ENCODE data around the gene SCAF4. TPM values are rescaled to one million over a fixed set of nuclear protein-coding genes. Genes with fewer than 3 reads are reported as not detected.
"Not testable (repeated sequence)": the region's sequence is repeated elsewhere in the genome, so short reads cannot be mapped to it uniquely, and the experiment has no call there.

SCAF4 gene
- total RNA-seq, 1 donor from 2014 or later, result 36.6 TPM

DNA sequence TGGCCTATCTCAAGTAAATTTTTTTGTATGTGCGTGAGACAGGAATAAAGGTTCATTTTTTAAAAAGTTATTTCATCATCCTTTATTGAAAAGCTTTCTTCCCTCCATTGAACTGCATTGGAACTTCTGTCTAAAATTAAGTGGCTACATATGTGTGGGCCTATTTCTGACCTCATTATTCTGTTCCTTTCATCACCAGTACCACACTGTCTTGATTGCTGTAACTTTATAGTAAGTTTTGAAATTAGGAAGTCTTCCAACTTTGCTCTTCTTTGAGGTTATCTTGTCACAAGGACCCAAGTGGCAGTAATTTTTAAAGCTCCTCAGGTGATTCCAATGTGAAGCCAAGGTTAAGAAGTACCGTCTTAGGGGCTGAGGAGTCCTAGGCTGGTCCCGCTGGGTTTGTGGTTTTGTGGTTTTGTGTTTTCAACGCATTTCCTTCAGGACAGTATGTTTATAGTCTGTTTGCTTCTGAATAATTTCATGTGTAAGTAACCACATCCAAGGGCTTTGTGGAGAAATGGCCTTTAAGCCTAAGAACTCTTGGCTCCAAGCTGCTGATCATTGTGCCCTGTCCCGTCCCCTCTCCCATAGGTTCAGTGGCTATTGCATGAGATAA is 12.4 kb upstream of the SCAF4 start:
- intact Hi-C loops (cut with DNase I), result no loop called here
- DNase-seq (ENCODE audit: low spot score), result no peak
- ATAC-seq, result no peak

DNA sequence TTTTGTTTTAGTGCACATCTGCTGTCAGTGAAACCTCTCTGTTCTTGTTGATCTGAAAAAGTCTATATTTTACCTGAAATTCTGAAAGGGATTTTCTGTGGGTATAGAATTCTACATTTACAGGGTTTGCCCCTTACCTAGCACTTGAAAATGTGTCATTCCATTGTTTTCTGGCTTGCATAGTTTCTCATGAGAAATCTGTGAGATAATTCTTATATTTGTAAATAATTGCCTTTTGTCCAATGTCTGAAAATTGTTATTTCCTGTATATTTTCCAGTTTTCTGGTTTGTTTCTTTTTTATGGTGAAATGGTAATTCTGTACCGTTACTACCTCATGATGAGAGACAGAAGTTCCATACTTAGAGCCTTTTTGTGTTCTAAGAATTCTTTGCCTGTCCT is 11.8 kb upstream of the SCAF4 start:
- ATAC-seq (no peak), DNase-seq (ENCODE audit: low spot score) (no peak)
- intact Hi-C loops (cut with DNase I), result no loop called here

DNA sequence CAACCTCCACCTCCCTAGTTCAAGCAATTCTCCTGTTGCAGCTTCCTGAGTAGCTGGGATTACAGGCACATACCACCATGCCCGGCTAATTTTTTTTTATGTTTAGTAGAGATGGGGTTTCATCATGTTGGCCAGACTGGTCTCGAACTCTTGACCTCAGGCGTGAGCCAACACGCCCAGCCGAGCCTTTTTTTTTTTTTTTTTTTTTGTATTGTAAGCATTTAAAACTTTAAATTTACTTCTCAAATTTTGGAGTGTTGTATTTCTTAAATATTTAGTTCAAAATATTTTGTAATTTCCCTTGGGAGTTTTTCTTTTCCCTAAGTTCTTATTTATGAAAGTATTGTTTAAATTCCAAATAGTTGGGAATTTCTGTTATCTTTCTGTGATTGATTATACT is 9.2 kb upstream of the SCAF4 start:
- ATAC-seq, result no peak
- no peak for DNase-seq (ENCODE audit: low spot score)
- intact Hi-C loops (cut with DNase I), result no loop called here

DNA sequence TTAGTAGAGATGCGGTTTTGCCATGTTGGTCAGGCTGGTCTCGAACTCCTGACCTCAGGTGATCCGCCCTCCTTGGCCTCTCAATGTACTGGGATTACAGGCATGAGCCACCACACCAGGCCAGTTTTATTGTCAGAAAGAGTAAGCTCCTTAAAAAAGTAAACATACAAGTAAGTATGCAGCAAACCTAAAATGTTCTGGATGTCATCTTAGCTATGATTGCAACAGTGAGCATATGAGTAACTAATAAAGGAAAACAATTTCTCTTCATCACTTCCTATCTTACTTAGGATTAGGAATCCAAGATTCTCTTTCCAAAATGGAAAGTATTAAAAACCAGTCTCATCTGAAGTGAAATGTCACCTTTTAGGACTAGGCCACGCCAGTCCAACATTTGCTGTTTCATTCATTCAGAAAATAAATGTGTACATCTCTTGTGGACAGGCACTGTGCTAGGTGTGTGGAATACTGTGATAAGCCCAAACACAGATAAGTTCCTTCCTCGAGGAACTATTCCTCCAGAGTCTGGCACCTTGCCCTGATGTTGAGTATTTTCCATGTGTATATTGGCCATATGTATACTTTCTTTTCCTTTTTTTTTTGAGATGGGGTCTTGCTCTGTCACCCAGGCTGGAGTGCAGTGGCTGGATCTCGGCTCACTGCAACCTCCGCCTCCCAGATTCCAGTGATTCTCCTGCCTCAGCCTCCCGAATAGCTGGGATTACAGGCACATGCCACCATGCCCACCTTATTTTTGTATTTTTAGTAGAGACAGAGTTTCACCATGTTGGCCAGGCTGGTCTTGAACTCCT is 5.9 kb upstream of the SCAF4 start:
- intact Hi-C loops (cut with DNase I), result not testable (repeated sequence)

DNA sequence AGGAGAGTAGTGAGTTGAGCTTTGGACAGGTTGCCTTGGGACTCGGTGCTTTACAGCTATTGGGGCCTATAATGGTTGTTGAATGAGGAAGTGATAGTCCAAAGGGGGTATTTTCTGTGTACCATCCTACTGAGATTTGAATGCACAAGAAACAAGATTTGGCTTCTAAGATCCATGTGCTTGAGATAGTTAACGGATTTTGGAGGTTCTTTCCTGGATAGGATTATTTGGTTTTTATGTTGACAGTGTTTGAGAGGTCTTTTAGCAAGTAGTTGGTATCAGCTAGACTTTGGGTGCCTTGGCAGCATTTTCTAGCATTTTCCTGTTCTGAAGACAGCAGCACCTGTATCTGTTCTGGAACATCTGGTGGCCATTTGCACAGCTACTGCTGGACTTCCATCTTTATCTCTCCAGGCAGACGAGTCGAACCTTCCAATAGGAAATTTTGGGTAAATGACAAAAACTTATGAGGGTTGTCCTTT is 3.6 kb upstream of the SCAF4 start:
- ATAC-seq (no peak), DNase-seq (ENCODE audit: low spot score) (no peak)
- intact Hi-C loops (cut with DNase I), result no loop called here

More for the DNA sequence above, 5.9 kb upstream of the SCAF4 start:
- not testable (repeated sequence) for DNase-seq (ENCODE audit: low spot score); ATAC-seq

DNA sequence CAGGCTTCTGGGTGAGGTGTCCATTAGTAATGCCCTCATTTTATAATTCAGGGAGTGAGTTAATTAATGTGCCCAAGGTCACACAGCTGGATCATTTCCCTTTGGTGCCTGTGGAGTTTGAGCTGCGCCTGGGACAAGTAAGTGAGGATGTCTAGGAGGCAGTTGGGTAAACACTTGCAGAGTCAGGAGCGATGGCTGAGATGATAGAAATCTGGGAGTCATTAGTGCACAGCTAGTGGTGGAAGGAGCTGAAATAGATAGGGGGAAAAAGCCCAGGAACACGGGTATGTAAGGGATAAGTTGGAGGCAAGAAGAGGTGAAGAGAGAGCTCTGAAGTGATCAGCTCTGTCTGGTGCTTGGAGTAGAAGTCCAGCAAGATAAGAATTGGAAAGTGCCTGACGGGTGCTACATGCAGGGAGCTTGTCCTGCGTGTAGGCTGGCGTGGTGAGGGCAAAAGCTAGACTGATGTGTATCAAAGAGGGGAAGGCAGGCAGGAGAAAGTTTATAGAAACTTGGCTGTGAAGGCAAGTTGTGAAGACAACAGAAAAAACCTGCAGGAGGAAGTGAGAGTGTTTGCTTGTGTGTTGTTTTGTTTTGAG is 1.7 kb upstream of the SCAF4 start:
- intact Hi-C loops (cut with DNase I), result no loop called here
- DNase-seq (ENCODE audit: low spot score), result no peak
- ATAC-seq, result no peak

DNA sequence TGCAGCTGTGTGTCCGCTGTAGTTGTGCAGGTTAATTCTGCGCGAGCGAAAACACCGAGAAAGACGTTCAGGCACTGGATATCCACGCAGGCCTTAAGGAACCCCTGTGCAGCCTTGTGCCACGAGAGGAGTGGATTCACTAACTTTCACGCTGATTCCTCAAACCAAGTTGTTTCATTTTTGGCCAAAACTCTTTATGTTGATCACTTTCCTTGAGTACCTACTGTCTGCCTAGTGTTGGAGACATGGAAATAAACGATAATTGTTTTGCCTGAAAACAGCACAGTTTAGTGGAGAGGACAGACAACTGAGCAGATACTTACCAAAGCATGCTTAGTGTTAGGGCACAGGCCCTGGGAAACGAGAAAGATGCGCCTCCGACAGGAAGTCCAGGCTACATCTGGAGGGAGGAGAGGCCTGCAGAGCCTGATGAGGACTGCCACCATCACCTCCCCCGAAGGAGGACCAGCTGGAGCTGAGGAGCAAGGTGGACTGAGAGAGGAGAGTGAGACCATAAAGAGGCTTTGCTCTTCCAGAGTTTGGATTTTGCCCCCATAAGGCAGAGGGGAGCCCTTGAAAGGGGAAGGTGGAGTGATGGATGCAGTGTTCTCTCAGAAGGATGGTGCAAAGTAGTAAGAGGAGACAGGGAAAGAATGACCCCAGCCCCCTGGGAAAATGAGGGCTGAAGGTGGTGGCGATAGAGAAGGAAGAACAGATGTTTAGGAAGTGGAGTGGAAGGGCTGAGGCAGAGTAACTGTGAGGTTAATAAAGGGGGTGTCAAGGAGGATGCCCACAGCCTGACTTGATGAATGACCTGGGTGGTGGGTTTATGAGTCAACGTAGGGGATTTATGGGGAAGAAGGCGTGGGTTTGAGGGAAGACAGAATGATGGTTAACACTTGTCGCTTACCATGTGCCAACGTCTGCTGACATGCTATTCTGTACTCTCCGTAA is 956 bp upstream of the SCAF4 start:
- intact Hi-C loops (cut with DNase I), result no loop called here
- DNase-seq (ENCODE audit: low spot score), result no peak
- peak; percentile 25 for ATAC-seq

DNA sequence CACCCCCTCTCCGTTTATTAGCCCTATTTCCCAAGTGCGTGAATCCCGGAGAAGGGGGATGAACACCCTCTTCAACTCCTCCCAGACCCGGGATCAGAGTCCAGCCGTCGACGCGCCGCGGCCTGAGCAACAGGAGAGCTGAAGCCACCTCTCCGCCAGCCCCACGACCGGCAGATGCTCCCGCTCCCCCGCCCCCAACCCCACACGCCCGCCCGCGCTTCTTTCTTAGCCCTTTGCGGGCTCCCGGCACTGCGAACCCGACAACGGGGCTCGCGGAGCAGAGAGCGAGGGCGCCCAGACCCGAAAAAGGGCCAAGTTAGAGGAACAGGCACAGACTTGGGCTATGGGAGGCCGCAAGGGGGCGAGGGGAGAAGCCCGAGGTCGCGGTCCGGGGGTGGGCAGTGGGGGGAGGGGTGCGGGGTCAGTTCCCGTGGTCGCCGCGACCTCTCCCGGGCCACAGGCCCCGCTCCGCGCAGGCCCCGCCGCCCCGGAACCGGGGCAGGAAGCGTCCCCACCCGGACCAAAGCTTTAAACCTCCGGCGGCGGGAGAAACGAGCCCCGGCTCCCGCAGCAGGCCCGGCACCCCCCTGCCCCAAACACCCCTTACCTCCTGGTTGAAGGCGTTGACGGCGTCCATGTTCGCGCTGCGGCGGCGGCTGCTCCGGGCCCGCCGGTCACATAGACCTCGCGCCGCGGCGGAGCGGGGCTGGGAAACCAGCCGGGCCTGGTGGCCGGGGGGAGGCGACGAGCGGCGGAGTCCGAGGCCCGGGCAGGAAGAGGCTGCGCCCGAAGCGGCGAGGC is 662 bp downstream of the SCAF4 start:
- ATAC-seq (peak; percentile 27), DNase-seq (ENCODE audit: low spot score) (peak; percentile 72)
- intact Hi-C loops (cut with DNase I), result no loop called here

DNA sequence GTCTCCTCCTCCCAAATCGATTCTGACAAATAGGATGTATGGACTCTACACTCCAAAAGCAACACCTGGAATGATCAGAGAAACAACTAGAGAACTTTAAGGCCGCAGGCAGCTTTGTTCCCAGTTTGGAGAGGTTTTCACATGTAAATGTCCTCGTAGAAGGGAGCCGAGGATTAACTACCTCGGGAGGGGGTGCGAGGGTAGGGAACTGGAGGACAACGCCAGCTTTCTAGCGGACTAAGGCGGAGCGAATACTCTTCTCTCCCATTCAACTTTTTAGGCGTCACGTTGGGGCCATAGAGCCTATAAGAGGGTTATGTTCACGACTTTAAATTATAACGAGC is 1.2 kb downstream of the SCAF4 start:
- intact Hi-C loops (cut with DNase I), result no loop called here
- DNase-seq (ENCODE audit: low spot score) (no peak), ATAC-seq (peak; percentile 1)

DNA sequence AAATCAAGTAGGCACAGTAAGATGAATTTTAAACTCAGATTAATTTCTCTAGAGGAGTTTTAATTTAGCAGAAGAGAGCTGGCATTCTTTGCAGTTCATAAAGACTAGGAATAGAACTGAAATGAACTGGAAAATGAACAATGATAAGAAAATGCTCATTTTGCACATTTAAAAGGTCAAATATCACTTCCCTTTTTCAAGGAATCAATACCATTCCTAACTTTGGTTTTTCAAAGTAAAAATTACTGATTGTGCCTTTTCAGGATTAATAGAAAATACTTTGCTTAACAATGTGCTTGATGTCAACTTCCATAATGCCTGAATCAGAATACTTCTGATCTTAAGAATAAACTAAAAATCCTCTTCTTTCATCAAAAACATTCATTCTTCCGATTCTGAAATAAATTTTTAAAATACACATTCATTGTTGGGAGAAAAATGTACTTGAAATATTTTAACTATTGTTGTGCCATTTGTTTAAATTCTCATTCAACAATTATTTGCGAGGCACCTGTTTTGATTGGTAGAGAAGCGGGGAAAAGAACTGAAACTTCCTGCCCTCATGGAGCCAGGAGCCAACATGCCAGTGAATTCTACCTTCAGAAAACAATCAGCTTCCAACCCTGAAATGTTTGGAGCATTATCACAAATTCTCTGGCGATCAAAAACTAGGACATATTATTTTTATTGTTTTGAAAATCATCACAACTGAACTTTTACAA is 2.1 kb downstream of the SCAF4 start:
- intact Hi-C loops (cut with DNase I), result no loop called here
- DNase-seq (ENCODE audit: low spot score) (no peak), ATAC-seq (no peak)

DNA sequence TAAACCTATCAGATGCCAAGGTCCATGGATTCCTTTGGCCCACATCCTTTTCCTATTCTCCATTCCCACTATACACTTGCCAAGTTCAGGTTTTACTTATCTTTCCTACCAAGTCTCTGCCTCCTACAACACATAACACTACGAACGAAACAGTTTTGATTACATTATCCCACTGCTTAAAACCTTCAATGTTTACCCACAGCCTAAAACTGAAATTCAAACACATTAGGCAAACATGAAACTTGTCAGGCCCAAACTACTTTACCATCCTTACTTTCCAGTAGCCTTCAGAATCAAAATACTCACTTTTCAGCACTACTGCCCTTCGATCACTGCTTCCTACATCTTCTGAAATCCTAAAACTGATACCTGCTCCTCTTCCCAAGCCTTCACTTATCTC is 3.0 kb downstream of the SCAF4 start:
- intact Hi-C loops (cut with DNase I), result no loop called here
- DNase-seq (ENCODE audit: low spot score) (no peak), ATAC-seq (no peak)

DNA sequence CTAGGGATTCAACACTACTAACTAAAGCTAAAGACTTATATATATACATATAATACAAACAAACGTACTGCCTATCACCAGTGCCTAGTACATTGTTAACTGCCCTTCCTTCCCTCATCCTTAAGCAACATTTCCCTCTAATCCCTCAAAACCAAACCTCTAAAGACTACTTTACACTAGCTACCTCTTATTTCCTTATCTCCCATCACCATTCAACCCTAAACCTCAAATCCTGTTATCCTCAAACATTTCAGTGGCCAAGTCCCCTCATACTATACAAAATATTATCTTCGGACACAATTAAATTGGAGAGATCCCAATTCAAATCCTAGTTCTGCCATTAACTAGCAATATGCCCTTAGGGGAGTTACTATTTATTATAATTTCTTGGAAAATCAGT is 3.7 kb downstream of the SCAF4 start:
- ATAC-seq, result no peak
- intact Hi-C loops (cut with DNase I), result no loop called here
- no peak for DNase-seq (ENCODE audit: low spot score)

DNA sequence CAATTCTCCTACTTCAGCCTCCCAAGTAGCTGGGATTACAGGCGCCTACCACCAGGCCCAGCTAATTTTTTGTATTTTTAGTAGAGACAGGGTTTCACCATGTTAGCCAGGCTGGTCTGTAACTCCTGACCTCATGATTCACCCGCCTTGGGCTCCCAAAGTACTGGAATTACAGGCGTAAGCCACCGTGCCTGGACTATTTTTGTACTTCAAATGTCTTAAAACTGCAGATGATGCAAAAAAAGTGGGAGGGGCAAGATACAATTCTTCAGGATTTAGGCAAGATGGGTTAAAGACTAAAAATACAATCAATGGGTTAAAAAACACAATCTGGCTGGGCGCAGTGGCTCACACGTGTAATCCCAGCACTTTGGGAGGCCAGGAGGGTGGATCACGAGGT is 4.7 kb downstream of the SCAF4 start:
- no peak for ATAC-seq
- DNase-seq (ENCODE audit: low spot score), result no peak
- intact Hi-C loops (cut with DNase I), result no loop called here

DNA sequence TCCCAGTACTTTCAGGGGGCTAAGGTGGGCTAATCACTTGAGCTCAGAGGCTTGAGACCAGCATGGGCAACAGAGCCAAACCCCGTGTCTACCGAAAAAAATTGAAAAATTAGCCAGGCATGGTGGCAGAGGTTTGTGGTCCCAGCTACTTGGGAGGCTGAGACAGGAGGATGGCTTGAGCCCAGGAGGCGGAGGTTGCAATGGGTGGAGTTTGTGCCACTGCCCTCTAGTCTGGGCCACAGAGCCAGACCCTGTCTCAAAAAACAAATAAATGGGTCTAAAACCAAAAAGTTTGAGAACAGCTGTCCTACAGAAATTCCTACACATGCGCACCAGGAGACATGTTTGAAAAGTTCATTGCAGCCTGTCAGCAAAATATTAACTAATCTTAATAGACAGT is 5.5 kb downstream of the SCAF4 start:
- intact Hi-C loops (cut with DNase I), result no loop called here
- no peak for DNase-seq (ENCODE audit: low spot score)
- ATAC-seq, result no peak

DNA sequence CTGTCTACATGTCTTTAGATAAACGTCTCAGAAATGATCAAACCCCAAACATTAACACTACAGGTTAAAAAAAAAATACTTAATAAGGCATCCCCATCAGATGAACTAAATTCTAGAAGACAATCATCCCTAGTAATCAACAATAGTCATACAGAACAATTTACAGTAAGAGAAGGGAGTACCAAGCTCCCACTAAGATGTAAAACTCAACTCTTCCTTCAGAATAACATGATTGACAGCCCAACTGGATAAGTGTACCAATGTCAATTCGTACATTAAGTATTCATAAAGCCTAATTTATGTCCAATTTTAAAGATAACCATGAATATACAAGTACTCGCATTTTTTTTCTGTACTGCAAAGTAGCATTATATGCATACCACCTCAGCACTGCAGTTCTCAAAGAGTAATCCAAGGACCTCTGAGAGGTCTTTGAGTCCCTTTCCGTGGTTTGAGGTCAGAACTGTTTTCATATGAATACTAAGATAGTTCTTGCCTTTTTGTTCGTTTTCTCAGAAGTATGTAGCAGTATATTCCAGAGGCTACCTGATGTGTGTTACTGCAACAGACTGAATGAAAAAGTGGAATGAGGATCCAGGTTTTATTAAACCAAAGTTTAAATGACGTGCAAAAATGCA is 6.6 kb downstream of the SCAF4 start:
- intact Hi-C loops (cut with DNase I), result no loop called here
- ATAC-seq, result no peak
- no peak for DNase-seq (ENCODE audit: low spot score)

DNA sequence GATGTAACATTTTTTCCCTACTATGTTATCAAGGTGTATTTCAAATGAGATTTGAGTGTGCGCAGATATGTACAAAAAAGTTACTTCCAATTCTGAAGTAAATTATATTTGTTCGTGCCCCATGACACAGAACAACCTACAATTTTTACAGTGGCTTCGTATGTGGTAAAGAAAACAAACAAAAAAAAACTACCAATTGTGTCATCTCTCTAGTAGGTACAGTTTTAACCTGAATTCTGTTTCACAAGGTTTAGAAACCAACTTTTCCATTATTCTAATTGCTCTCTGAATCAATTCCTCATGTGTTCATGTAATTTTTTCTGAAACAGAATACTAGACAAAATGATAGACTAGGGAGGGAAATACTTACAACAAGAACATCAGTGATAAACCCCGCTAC is 7.4 kb downstream of the SCAF4 start:
- intact Hi-C loops (cut with DNase I), result no loop called here
- no peak for ATAC-seq
- no peak for DNase-seq (ENCODE audit: low spot score)

DNA sequence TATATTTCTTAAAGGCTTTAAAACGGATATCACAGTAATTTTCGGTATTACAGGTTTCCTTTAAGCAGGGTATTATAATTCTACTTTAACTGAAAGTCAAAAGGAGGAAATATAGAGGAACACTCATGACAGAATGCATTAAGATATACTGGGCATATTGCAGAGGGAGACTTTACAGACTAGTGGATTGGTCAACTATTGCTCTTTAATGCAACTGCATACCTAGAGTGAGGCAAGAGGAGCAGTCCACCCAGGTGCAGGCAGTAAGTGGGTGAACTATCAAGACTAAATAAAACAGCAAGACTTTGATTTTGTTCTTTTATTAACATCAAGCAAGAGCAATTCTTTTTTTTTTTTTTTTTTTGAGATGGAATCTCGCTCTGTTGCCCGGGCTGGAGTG is 10.5 kb downstream of the SCAF4 start:
- intact Hi-C loops (cut with DNase I), result no loop called here
- no peak for ATAC-seq
- DNase-seq (ENCODE audit: low spot score), result no peak

DNA sequence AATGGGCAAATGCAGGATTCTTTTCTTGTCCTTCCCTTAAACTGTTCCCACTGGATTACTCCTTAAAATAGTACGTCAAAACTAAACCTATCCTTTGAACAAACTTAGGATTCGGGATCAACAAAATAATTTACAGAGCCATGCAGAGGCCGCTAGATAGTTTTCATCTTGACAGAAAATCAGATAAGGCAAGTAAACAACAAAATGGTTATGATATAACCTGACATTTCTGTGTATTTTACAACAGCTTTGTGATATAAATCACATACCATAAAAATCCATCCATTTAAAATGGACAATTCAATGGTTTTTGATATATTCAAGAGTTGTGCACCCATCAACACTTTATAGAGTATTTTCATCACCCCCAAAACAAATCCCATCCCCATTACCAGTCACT is 11.2 kb downstream of the SCAF4 start:
- intact Hi-C loops (cut with DNase I), result no loop called here
- DNase-seq (ENCODE audit: low spot score) (no peak), ATAC-seq (no peak)
